Cardiac muscle cell (in vitro differentiated cells and primary cell): ENCODE measurements around the gene MYL7. TPM values are rescaled to one million over a fixed set of nuclear protein-coding genes. Genes with fewer than 3 reads are reported as not detected.
A peak's percentile ranks its signal among the peaks of the same experiment; 100 is the strongest.

Experiments used
- DNase-seq, 2 donors: peaks; one replicate each; pipeline versions ENCODE4 v3.0.0 to v3.0.0-alpha.2; 2010 to 2017; ENCODE audit warnings: low read depth in 1 of 2, low spot score in 1 of 2
- H3K27ac ChIP-seq: fragments of 200-600 bp; sonication (generic); 2 replicates; pipeline ENCODE4 v1.5.1; 2016
- H3K27me3 ChIP-seq: fragments of 200-600 bp; sonication (generic); 2 replicates; pipeline ENCODE4 v1.6.0; 2016; ENCODE audit warnings: control low read depth
- H3K36me3 ChIP-seq: fragments of 200-600 bp; sonication (generic); 2 replicates; pipeline ENCODE4 v1.5.1; 2016; ENCODE audit warnings: control low read depth
- H3K4me1 ChIP-seq: fragments of 200-600 bp; sonication (generic); 2 replicates; pipeline ENCODE4 v1.8.1; 2017; ENCODE audit warnings: low read depth, mild to moderate bottlenecking, mixed run types
- H3K4me3 ChIP-seq: fragments of 200-600 bp; sonication (generic); 2 replicates; pipeline ENCODE4 v1.5.1; 2016; ENCODE audit warnings: mild to moderate bottlenecking
- H3K9me3 ChIP-seq: fragments of 200-600 bp; sonication (generic); 2 replicates; pipeline ENCODE4 v1.5.1; 2017; ENCODE audit warnings: low read depth, mild to moderate bottlenecking, control low read depth
- polyA plus RNA-seq: library from polyadenylated mRNA; unstranded; fragments of >200 nt; fragmentation: Nextera tagmentation; extraction: Ambion mirVana; gene quantifications from 2 replicates; pipeline ENCODE4 v1.2.1, GENCODE V29; 2016
- total RNA-seq: library from RNA; depleted of rRNA; stranded (reverse); fragments of >200 nt; gene quantifications from 2 replicates; pipeline ENCODE4 v1.2.3, GENCODE V29; 2016
- TF ChIP-seq, protein P1 (sequence below): IDR thresholded peaks from 2 replicates; pipeline ENCODE4 v1.5.1; 2012; ENCODE audit warnings: low read depth, mild to moderate bottlenecking, low read length

The MYL7 gene
- total and polyA plus RNA-seq, 2 experiments from 2014 or later = 9,288 to 20,231 TPM

GRCh38 chr7:44123190-44124003, 17.7 kb downstream of the MYL7 start, which contains the start of gene POLD2:
Gene POLD2 (minus strand): TSS chr7:44123548. CDS start chr7:44122053, 1,495 bp downstream.
- Histone ChIP-seq H3K36me3 (peaks cover 10% of the 10 kb centered on the region), H3K4me1 (peaks cover 10% of the 10 kb centered on the region), H3K27ac (peak within 1 kb of the TSS; percentile 87), H3K9me3 (no peaks in the 10 kb centered on the region), H3K27me3 (no peaks in the 10 kb centered on the region), H3K4me3 (peak within 1 kb of the TSS; percentile 53)
- TF ChIP-seq, protein P1, sequence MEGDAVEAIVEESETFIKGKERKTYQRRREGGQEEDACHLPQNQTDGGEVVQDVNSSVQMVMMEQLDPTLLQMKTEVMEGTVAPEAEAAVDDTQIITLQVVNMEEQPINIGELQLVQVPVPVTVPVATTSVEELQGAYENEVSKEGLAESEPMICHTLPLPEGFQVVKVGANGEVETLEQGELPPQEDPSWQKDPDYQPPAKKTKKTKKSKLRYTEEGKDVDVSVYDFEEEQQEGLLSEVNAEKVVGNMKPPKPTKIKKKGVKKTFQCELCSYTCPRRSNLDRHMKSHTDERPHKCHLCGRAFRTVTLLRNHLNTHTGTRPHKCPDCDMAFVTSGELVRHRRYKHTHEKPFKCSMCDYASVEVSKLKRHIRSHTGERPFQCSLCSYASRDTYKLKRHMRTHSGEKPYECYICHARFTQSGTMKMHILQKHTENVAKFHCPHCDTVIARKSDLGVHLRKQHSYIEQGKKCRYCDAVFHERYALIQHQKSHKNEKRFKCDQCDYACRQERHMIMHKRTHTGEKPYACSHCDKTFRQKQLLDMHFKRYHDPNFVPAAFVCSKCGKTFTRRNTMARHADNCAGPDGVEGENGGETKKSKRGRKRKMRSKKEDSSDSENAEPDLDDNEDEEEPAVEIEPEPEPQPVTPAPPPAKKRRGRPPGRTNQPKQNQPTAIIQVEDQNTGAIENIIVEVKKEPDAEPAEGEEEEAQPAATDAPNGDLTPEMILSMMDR = no peak
- peak; percentile 98 to 99 for DNase-seq

GRCh38 chr7:44122529-44122928, 18.6 kb downstream of the MYL7 start:
- Histone ChIP-seq H3K9me3 (no peaks in the 10 kb centered on the region), H3K27me3 (no peaks in the 10 kb centered on the region), H3K27ac (peak overlapping the region; percentile 82), H3K4me1 (peaks cover 7% of the 10 kb centered on the region), H3K4me3 (peak overlapping the region; percentile 53), H3K36me3 (peaks cover 14% of the 10 kb centered on the region)
- no peak for DNase-seq
- TF ChIP-seq, protein P1 = no peak

GRCh38 chr7:44121761-44122420, 19.2 kb downstream of the MYL7 start:
- Histone ChIP-seq H3K36me3 (peaks cover 14% of the 10 kb centered on the region), H3K9me3 (no peaks in the 10 kb centered on the region), H3K27me3 (no peaks in the 10 kb centered on the region), H3K4me1 (peaks cover 7% of the 10 kb centered on the region), H3K4me3 (no peak overlapping the region), H3K27ac (no peak overlapping the region)
- DNase-seq = no peak
- TF ChIP-seq, protein P1 = no peak

- TF ChIP-seq, protein P1 = no peak
- DNase-seq = no peak
- H3K4me1 ChIP-seq = peaks cover 7% of the 10 kb centered on the region
- no peak overlapping the region for H3K27ac ChIP-seq
- H3K9me3 ChIP-seq = no peaks in the 10 kb centered on the region
- no peak overlapping the region for H3K4me3 ChIP-seq
- peaks cover 16% of the 10 kb centered on the region for H3K36me3 ChIP-seq
- H3K27me3 ChIP-seq = no peaks in the 10 kb centered on the region
Observed at GRCh38 chr7:44120395-44120794, 20.7 kb downstream of the MYL7 start.

DNA sequence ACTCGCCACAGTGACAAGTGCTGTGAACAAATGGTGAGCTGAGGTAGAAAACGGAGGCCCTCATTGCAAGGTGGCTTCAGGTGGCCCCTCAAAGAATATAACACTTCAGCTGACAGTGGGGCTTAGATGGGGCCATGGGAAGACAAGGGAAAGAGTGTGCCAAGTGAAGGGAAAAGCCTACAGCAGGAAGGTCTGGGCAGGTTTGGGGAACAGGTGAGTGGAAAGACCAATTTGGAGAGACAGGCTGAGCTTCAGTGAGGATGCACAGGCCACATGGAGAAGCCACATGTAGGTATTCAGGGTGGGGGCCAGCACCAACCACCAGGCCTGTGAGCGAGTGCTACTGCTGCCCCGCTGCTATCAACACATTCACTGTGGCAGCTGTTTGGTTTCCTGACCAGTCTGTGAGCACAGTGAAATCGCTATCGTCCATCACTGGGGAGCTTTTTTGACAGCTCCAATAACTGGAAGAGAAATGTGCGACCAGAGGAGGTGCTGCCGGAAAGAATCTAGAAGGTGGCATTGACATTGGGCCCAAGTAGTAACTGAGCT, 21.2 kb downstream of the MYL7 start:
- H3K36me3 ChIP-seq = peaks cover 21% of the 10 kb centered on the region
- no peak for DNase-seq
- H3K9me3 ChIP-seq = no peaks in the 10 kb centered on the region
- no peaks in the 10 kb centered on the region for H3K27me3 ChIP-seq
- H3K4me3 ChIP-seq = no peak overlapping the region
- H3K4me1 ChIP-seq = peaks cover 7% of the 10 kb centered on the region
- no peak overlapping the region for H3K27ac ChIP-seq
- TF ChIP-seq, protein P1 = no peak
